Measurements from ENCODE around the gene RP2. TPM values are rescaled to one million over a fixed set of nuclear protein-coding genes. Genes with fewer than 3 reads are reported as not detected.

Gene RP2
- total and polyA plus RNA-seq, 9 of the 15 experiments (the other 6 are each of a cell fraction or from before 2014, with no cell fraction given) = 2.0 to 6.9 (median 3.5) TPM

- no peak; the same call in 1 of the 2 replicates for TF ChIP-seq TFAP4 (CRISPR knock-in tag; IDR thresholded peaks at IDR 0.05; ENCODE audit: borderline replicate concordance)
- peak in 1 of 2 experiments; percentile 24; a peak in 1 of 4 replicates for TF ChIP-seq RAD21 (CRISPR knock-in tag; conservative IDR thresholded peaks at IDR 0.05 in 1 of 2, IDR thresholded peaks at IDR 0.05 in 1 of 2)
- TF ChIP-seq SLC30A9 (CRISPR knock-in tag; IDR thresholded peaks at IDR 0.05) = no peak
- peak; percentile 45 for TF ChIP-seq CTBP1 (IDR thresholded peaks at IDR 0.05; ENCODE audit: borderline replicate concordance)
- TF ChIP-seq MAFG (tag; conservative IDR thresholded peaks at IDR 0.05) = no peak
- TF ChIP-seq ESRRB (CRISPR knock-in tag; IDR thresholded peaks at IDR 0.05; ENCODE audit: borderline replicate concordance) = no peak
- TF ChIP-seq CTCFL (IDR thresholded peaks at IDR 0.05; ENCODE audit: borderline replicate concordance, insufficient read depth, low read depth, low read length, poor library complexity, severe bottlenecking) = peak; percentile 46
- TF ChIP-seq POLR2B (IDR thresholded peaks at IDR 0.05; ENCODE audit: low read depth, partially characterized antibody) = no peak
- TF ChIP-seq POLR2G (IDR thresholded peaks at IDR 0.05; ENCODE audit: low read depth, low read length) = peak; percentile 27; the same call in 1 of the 2 replicates
- no peak for TF ChIP-seq THAP12 (CRISPR knock-in tag; IDR thresholded peaks at IDR 0.05)
- TF ChIP-seq PML (IDR thresholded peaks at IDR 0.05; ENCODE audit: low read length) = no peak
- TF ChIP-seq RB1 (IDR thresholded peaks at IDR 0.05; ENCODE audit: low read depth) = 0 out of 2 replicates have a peak, but pooled peaks have one; percentile 52
Measured at GRCh38 chrX:46912603-46913491, 76.0 kb downstream of the RP2 start (continued).

All from K562 (cell line).